Transverse colon (tissue), 4 donors: ENCODE results near the gene TLX2. TPM values are rescaled to one million over a fixed set of nuclear protein-coding genes. Genes with fewer than 3 reads are reported as not detected.

Experiments used
- DNase-seq: peaks from one replicate; pipeline ENCODE4 v3.0.0-alpha.2; 2019
- H3K27ac ChIP-seq, 4 donors: fragments of 200-600 bp; sonication (generic); 2 replicates each; pipeline ENCODE4 v1.5.1; 2016 to 2018; ENCODE audit warnings: inconsistent platforms in 4 of 4
- H3K27me3 ChIP-seq: fragments of 200-600 bp; sonication (generic); 2 replicates; pipeline ENCODE4 v1.5.1; 2017; ENCODE audit warnings: inconsistent platforms
- H3K36me3 ChIP-seq, 4 donors: fragments of 200-600 bp; sonication (generic); 2 replicates each; pipeline ENCODE4 v1.5.1; 2017 to 2019; ENCODE audit warnings: inconsistent platforms in 4 of 4
- H3K4me1 ChIP-seq, 4 donors: fragments of 200-600 bp; sonication (generic); 2 replicates each; pipeline ENCODE4 v1.5.1; 2017 to 2020; ENCODE audit warnings: inconsistent platforms in 4 of 4
- H3K4me3 ChIP-seq, 4 donors: fragments of 200-600 bp; sonication (generic); 1 replicate in 1 of 4; 2 replicates in 3 of 4; pipeline versions ENCODE4 v1.5.1 to v1.6.1; 2017 to 2019; ENCODE audit warnings: inconsistent platforms in 4 of 4
- H3K9me3 ChIP-seq, 2 donors: fragments of 200-600 bp; sonication (generic); 2 replicates each; pipeline ENCODE4 v1.5.1; 2017 to 2019; ENCODE audit warnings: inconsistent platforms in 2 of 2
- CTCF ChIP-seq, 5 experiments: fragments of 200-600 bp in 3 of 5; fragments of 450-650 bp in 2 of 5; sonication (generic) in 3 of 5; IDR thresholded peaks; 1 replicate in 2 of 5; 2 replicates in 3 of 5; pipeline ENCODE4 v1.5.1; 2016 to 2017; ENCODE audit warnings: antibody characterized with exemption in 5 of 5, inconsistent platforms in 3 of 5, mild to moderate bottlenecking in 2 of 5, moderate library complexity in 1 of 5
- EP300 ChIP-seq: sonication (generic); formaldehyde crosslinking; IDR thresholded peaks from one replicate; pipeline ENCODE4 v1.6.1; 2017; ENCODE audit warnings: antibody characterized with exemption, low read depth
- POLR2A ChIP-seq: fragments of 450-650 bp; IDR thresholded peaks from one replicate; pipeline ENCODE4 v1.6.1; 2016; ENCODE audit warnings: antibody characterized with exemption, mild to moderate bottlenecking, moderate library complexity
- POLR2AphosphoS5 ChIP-seq, 3 donors: sonication (generic); formaldehyde crosslinking; IDR thresholded peaks; one replicate each; pipeline ENCODE4 v1.6.1; 2016; ENCODE audit warnings: antibody characterized with exemption in 3 of 3
- WGBS, 2 donors: methylation state at CpG; one replicate each; pipeline ENCODE4 v1.1.5; 2018; ENCODE audit warnings: low coverage in 1 of 2; 5-methylcytosine and 5-hydroxymethylcytosine counted together
- in situ Hi-C, 4 donors: fragments of 200-750 bp; cut with MboI; loops; one replicate each; pipeline versions ENCODE4 v1.15.0 to v1.15.1; 2017; ENCODE audit warnings: low sequenced_read_pairs in 3 of 4, low pct_ligation_motif_present in 1 of 4, low pct_unique_long_range_greater_than_20kb in 1 of 4
- intact Hi-C: fragments of 100-400 bp; cut with DNase I; formaldehyde crosslinking; loops from one replicate; pipeline ENCODE4 v1.15.1; 2023; ENCODE audit warnings: low total_unique reads
- total RNA-seq, 4 donors: library from RNA; depleted of rRNA; stranded (reverse); fragments of >200 nt; gene quantifications; one replicate each; pipeline ENCODE4 v1.1.0, GENCODE V29; 2016

The TLX2 gene
- total RNA-seq, 4 donors from 2014 or later, result 0.96 to 2.5 TPM; not detected in 2

- H3K27me3 ChIP-seq, result peaks cover 42% of the 10 kb centered on the region
- H3K4me3 ChIP-seq, result peak overlapping the region in 1 of 4 donors; percentile 54
- in situ Hi-C loops (loop anchor here in 1 of 4 donors (5.0 kb wide), 1 partner anchor 76 kb away; no protein-coding TSS in a partner anchor), intact Hi-C loops (no loop called here)
- WGBS, 2 donors, result 84 to 91% methylated on average over 6 to 18 of the region's 18 CpGs
- no peaks in the 10 kb centered on the region for H3K36me3 ChIP-seq
- H3K4me1 ChIP-seq, result peaks cover 27 to 71% (median 57%) of the 10 kb centered on the region in 4 donors
- TF ChIP-seq CTCF (IDR thresholded peaks at IDR 0.05), result no peak
- no peak overlapping the region for H3K27ac ChIP-seq
- no peak for DNase-seq
- no peaks in the 10 kb centered on the region for H3K9me3 ChIP-seq
Measured at GRCh38 chr2:74501335-74502071, 12.7 kb upstream of the TLX2 start.

- TF ChIP-seq POLR2A (peak; percentile 1), EP300 (no peak), POLR2AphosphoS5 (IDR thresholded peaks at IDR 0.05) (peak in 2 of 3 donors; percentile 72 to 75), CTCF (IDR thresholded peaks at IDR 0.05) (no peak)
- Histone ChIP-seq H3K9me3 (no peaks in the 10 kb centered on the region), H3K4me3 (peak overlapping the region; percentile 46 to 59 (median 51)), H3K27me3 (peaks cover 42% of the 10 kb centered on the region), H3K4me1 (peaks cover 30 to 75% (median 61%) of the 10 kb centered on the region in 4 donors), H3K36me3 (no peaks in the 10 kb centered on the region), H3K27ac (peak overlapping the region; percentile 85 to 90 (median 86))
- in situ Hi-C loops, result loop anchor here in 1 of 4 donors (5.0 kb wide), 1 partner anchor 75 kb away; no protein-coding TSS in a partner anchor
- intact Hi-C loops, result no loop called here
- DNase-seq, result peak; percentile 75
- 21% methylated on average over 32 of the region's 32 CpGs; no CpG with 5 or more reads in 1 of the 2 donors for WGBS, 2 donors
Measured at GRCh38 chr2:74502147-74502719, 12.0 kb upstream of the TLX2 start.

GRCh38 chr2:74502720-74503505 is 11.3 kb upstream of the TLX2 start:
- intact Hi-C loops (no loop called here), in situ Hi-C loops (loop anchor here in 1 of 4 donors (5.0 kb wide), 1 partner anchor 74 kb away; no protein-coding TSS in a partner anchor)
- TF ChIP-seq POLR2AphosphoS5 (IDR thresholded peaks at IDR 0.05), result peak; percentile 81 to 93 (median 92)
- TF ChIP-seq CTCF (IDR thresholded peaks at IDR 0.05), result peak in 2 of 5 experiments; percentile 24 to 27
- TF ChIP-seq POLR2A, result peak; percentile 91
- TF ChIP-seq EP300, result no peak
- H3K9me3 ChIP-seq, result no peaks in the 10 kb centered on the region
- H3K27ac ChIP-seq, result peak overlapping the region; percentile 85 to 90 (median 86)
- no peaks in the 10 kb centered on the region for H3K36me3 ChIP-seq
- peaks cover 36% of the 10 kb centered on the region for H3K27me3 ChIP-seq
- H3K4me3 ChIP-seq, result peak overlapping the region; percentile 46 to 59 (median 51)
- WGBS, 2 donors, result 2% methylated on average over 49 of the region's 67 CpGs; no CpG with 5 or more reads in 1 of the 2 donors
- peak; percentile 89 for DNase-seq
- H3K4me1 ChIP-seq, result peaks cover 29 to 69% (median 55%) of the 10 kb centered on the region in 4 donors
